Coronary artery (tissue), 2 donors: ENCODE measurements around the gene TPD52L1.

Experiments
- DNase-seq: peaks from one replicate; pipeline ENCODE4 v3.0.0-alpha.2; 2017; ENCODE audit warnings: low spot score
- H3K27ac ChIP-seq, 2 donors: fragments of 200-600 bp; sonication (generic); one replicate each; pipeline ENCODE4 v1.5.1; 2016 to 2019
- H3K4me3 ChIP-seq: fragments of 200-600 bp; sonication (generic); 2 replicates; pipeline ENCODE4 v1.5.1; 2016; ENCODE audit warnings: mild to moderate bottlenecking, moderate library complexity
- CTCF ChIP-seq: fragments of 200-600 bp; sonication (generic); IDR thresholded peaks from one replicate; pipeline ENCODE4 v1.5.1; 2019; ENCODE audit warnings: antibody characterized with exemption

TPD52L1 gene

GRCh38 chr6:125206389-125206788, 52.8 kb downstream of the TPD52L1 start:
- no peak for DNase-seq
- Histone ChIP-seq H3K27ac (no peak overlapping the region), H3K4me3 (no peak overlapping the region)
- no peak for TF ChIP-seq CTCF

GRCh38 chr6:125207956-125208355, 54.4 kb downstream of the TPD52L1 start:
- DNase-seq: no peak
- Histone ChIP-seq H3K4me3 (no peak overlapping the region), H3K27ac (no peak overlapping the region)
- no peak for TF ChIP-seq CTCF

GRCh38 chr6:125208625-125209249, 55.2 kb downstream of the TPD52L1 start:
- TF ChIP-seq CTCF: no peak
- DNase-seq: no peak
- Histone ChIP-seq H3K27ac (no peak overlapping the region), H3K4me3 (no peak overlapping the region)

- no peak overlapping the region for H3K27ac ChIP-seq
- no peak overlapping the region for H3K4me3 ChIP-seq
- DNase-seq: no peak
- TF ChIP-seq CTCF: no peak
Observed at GRCh38 chr6:125210667-125211066, 57.1 kb downstream of the TPD52L1 start.

- Histone ChIP-seq H3K27ac (no peak overlapping the region), H3K4me3 (no peak overlapping the region)
- no peak for TF ChIP-seq CTCF
- no peak for DNase-seq
Observed at GRCh38 chr6:125211352-125211751, 57.8 kb downstream of the TPD52L1 start.

- TF ChIP-seq CTCF: no peak
- no peak overlapping the region for H3K4me3 ChIP-seq
- no peak for DNase-seq
- no peak overlapping the region for H3K27ac ChIP-seq
Observed at GRCh38 chr6:125212377-125212776, 58.8 kb downstream of the TPD52L1 start.

- H3K4me3 ChIP-seq: no peak overlapping the region
- H3K27ac ChIP-seq: no peak overlapping the region
Observed at GRCh38 chr6:125213939-125214338, 60.4 kb downstream of the TPD52L1 start.

More at GRCh38 chr6:125213939-125214338, 60.4 kb downstream of the TPD52L1 start:
- DNase-seq: no peak
- no peak for TF ChIP-seq CTCF
